ENCODE measurements around the gene SCUBE2.

DNA sequence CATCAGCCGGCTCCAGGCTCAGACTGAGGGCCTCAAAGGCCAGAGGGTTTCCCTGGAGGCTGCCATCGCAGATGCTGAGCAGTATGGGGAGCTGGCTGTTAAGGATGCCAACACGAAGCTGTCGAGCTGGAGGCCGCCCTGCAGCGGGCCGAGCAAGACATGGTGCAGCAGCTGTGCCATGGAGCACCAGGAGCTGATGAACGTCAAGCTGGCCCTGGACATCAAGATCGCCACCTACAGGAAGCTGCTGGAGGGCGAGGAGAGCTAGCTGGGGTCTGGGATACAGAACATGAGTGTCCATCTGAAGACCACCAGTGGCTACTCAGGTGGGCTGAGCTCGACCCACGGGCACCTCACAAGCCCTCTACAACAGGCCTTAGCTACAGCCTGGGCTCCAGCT, 4.0 kb upstream of the SCUBE2 start:
- TF ChIP-seq, protein P1, sequence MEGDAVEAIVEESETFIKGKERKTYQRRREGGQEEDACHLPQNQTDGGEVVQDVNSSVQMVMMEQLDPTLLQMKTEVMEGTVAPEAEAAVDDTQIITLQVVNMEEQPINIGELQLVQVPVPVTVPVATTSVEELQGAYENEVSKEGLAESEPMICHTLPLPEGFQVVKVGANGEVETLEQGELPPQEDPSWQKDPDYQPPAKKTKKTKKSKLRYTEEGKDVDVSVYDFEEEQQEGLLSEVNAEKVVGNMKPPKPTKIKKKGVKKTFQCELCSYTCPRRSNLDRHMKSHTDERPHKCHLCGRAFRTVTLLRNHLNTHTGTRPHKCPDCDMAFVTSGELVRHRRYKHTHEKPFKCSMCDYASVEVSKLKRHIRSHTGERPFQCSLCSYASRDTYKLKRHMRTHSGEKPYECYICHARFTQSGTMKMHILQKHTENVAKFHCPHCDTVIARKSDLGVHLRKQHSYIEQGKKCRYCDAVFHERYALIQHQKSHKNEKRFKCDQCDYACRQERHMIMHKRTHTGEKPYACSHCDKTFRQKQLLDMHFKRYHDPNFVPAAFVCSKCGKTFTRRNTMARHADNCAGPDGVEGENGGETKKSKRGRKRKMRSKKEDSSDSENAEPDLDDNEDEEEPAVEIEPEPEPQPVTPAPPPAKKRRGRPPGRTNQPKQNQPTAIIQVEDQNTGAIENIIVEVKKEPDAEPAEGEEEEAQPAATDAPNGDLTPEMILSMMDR (IDR thresholded peaks at IDR 0.05) = no peak
- TF ChIP-seq POLR2AphosphoS5 (IDR thresholded peaks at IDR 0.05) = no peak
